ENCODE results near the gene LANCL2. TPM values are rescaled to one million over a fixed set of nuclear protein-coding genes. Genes with fewer than 3 reads are reported as not detected.

The LANCL2 gene
- total RNA-seq, 2 donors from 2014 or later, result 6.7 to 10.6 TPM

DNA sequence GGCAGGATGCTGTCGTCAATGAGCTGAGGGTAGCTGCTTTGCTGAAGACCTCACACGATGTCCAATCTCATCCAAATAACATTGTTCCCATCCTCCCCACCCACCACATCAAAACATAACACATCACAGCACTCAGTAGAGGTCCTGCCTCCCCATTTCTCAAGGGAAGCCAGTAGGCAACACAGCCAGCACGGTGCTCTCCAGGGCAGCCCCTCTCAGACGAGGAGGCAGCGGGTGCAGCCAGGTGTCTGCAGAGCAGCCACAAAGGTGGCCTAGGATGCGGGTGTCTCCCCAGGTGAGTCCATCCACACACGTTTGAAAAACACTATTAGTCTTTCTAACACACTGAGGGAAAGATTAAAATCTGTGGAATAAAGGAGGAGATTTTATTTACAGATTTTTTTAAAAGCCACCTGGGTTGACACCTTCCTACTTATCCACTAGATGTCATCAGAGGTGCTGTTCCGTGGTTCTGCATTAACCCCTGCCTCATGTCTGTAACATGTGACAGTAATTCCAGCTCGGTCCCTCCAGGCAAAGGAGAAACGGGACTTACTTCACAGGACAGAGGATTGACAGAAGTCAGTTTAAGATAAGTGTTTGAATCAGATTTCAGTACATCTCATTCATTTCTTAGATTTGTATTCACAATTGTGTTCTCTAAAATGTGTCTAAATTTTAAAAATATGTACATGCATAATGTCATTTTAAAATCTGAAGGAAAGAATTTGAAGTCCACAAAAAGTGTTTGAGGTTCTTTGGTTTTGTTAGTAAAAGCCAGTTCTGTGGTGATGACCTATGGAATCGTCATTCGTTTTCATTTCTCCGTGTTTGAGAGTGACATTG, 68.0 kb downstream of the LANCL2 start:
- Histone ChIP-seq H3K9me3 (no peaks in the 10 kb centered on the region), H3K36me3 (no peaks in the 10 kb centered on the region), H3K27ac (no peak overlapping the region)

DNA sequence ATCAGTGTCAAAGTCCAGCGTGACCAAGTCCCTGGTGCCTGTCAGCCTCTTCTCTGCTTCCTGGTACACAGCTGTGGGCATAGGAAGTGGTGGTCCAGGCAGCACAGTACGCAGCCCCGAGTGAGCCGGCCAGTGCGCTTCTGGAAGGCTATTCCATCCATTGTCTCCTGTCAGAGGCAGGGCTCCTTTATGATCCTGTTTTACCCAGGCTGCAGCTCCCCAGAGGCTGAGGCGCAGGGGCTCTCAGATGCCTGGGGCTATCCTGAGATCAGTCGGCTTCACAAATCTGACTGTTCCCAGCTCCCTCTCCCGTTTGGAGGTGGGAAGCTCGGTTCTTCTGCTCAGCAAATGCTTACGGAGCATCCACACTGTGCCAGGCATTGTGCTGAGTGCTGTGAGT, 70.3 kb downstream of the LANCL2 start:
- Histone ChIP-seq H3K4me1 (peaks cover 0 to 20% of the 10 kb centered on the region in 2 donors), H3K27ac (no peak overlapping the region), H3K36me3 (no peaks in the 10 kb centered on the region), H3K4me3 (no peak overlapping the region), H3K27me3 (no peaks in the 10 kb centered on the region), H3K9me3 (no peaks in the 10 kb centered on the region)
- no peak for DNase-seq (ENCODE audit: low spot score)
- TF ChIP-seq, protein P1, sequence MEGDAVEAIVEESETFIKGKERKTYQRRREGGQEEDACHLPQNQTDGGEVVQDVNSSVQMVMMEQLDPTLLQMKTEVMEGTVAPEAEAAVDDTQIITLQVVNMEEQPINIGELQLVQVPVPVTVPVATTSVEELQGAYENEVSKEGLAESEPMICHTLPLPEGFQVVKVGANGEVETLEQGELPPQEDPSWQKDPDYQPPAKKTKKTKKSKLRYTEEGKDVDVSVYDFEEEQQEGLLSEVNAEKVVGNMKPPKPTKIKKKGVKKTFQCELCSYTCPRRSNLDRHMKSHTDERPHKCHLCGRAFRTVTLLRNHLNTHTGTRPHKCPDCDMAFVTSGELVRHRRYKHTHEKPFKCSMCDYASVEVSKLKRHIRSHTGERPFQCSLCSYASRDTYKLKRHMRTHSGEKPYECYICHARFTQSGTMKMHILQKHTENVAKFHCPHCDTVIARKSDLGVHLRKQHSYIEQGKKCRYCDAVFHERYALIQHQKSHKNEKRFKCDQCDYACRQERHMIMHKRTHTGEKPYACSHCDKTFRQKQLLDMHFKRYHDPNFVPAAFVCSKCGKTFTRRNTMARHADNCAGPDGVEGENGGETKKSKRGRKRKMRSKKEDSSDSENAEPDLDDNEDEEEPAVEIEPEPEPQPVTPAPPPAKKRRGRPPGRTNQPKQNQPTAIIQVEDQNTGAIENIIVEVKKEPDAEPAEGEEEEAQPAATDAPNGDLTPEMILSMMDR (IDR thresholded peaks at IDR 0.05), result no peak

More for the DNA sequence above, 68.0 kb downstream of the LANCL2 start:
- no peaks in the 10 kb centered on the region for H3K27me3 ChIP-seq
- no peaks in the 10 kb centered on the region for H3K4me1 ChIP-seq
- no peak for DNase-seq (ENCODE audit: low spot score)
- H3K4me3 ChIP-seq, result no peak overlapping the region
- TF ChIP-seq, protein P1 (IDR thresholded peaks at IDR 0.05), result peak in 1 of 2 donors; percentile 61

DNA sequence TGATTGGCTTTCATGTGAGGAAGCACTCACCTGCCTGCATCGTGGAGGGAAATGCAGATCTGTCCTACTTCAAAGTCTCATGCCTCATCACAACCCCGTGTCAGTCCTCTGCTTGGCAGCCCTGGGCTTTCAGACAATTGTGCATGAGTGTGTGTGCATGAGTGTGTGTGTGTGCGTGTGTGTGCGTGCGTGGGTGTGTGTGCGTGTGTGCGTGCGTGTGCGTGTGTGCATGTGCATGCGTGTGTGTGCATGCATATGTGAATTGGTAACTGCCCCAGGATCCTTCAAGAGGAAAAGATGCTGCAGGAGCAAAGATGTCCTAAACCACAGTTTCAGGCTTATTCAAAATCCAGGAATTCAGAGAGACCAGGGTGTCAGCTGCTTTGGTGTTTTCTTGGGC, 71.3 kb downstream of the LANCL2 start:
- no peak for DNase-seq (ENCODE audit: low spot score)
- Histone ChIP-seq H3K27me3 (no peaks in the 10 kb centered on the region), H3K36me3 (no peaks in the 10 kb centered on the region), H3K9me3 (no peaks in the 10 kb centered on the region), H3K27ac (no peak overlapping the region), H3K4me3 (no peak overlapping the region), H3K4me1 (peaks cover 0 to 22% of the 10 kb centered on the region in 2 donors)
- TF ChIP-seq, protein P1 (IDR thresholded peaks at IDR 0.05), result no peak

DNA sequence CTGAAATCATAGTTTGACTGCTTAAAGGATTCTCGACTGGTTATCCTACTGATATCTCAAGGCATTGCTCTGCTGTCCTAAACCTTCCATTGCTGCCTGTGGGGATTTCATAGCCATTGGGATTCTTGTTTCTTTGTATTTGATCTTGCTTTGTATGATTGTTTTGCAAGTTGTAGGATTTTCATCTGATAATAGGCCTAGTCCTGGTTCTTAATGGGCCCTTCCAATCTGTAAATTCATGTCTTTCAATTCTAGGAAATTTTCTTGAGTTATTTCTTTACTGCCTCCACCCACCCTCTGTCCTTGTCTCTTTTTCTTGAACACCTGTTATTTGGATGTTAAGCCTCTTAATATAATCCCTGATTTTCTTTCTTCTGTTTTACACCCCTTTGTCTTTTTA, 72.2 kb downstream of the LANCL2 start:
- H3K4me1 ChIP-seq, result peaks cover 0 to 29% of the 10 kb centered on the region in 2 donors
- H3K27ac ChIP-seq, result no peak overlapping the region
- no peaks in the 10 kb centered on the region for H3K27me3 ChIP-seq
- H3K4me3 ChIP-seq, result no peak overlapping the region
- no peaks in the 10 kb centered on the region for H3K36me3 ChIP-seq
- H3K9me3 ChIP-seq, result no peaks in the 10 kb centered on the region
- TF ChIP-seq, protein P1 (IDR thresholded peaks at IDR 0.05), result no peak
- DNase-seq (ENCODE audit: low spot score), result no peak

DNA sequence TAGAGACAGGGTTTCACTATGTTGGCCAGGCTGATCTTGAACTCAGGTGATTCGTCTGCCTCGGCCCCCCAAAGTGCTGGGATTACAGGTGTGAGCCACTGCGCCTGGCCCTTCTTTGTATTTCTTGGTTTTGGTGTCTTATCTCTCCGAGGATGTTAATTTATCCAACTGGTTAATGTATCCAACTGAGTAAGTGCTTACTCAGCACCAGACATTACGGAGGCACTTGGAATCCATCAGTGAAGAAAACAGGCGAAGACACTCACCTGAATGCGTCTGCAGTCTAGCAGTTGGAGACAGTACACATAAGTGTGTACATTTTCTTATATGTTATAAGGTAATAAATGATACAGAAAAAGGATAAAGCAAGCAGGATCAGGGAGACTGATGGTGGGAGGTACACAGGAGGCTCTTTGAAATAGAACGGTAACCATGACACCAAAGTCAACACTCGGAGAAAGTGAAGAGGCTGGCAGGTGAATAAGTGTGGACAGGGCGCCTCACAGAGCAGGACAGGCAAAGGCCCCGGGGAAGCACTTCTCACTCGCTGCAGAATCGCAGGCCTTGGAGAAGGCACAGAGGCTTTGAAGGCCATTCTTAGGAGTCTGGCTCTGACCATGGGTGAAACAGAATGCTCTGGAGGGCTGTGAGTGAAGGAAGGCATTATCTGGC, 73.1 kb downstream of the LANCL2 start:
- H3K36me3 ChIP-seq, result no peaks in the 10 kb centered on the region
- H3K4me3 ChIP-seq, result no peak overlapping the region
- TF ChIP-seq, protein P1 (IDR thresholded peaks at IDR 0.05), result no peak
- H3K9me3 ChIP-seq, result no peaks in the 10 kb centered on the region
- peaks cover 0 to 29% of the 10 kb centered on the region in 2 donors for H3K4me1 ChIP-seq
- no peak for DNase-seq (ENCODE audit: low spot score)
- no peaks in the 10 kb centered on the region for H3K27me3 ChIP-seq
- H3K27ac ChIP-seq, result no peak overlapping the region
